ENCODE measurements around the gene PRIMA1.

PRIMA1 gene

GRCh38 chr14:93752980-93753561 is 35.2 kb downstream of the PRIMA1 start:
- no peak for DNase-seq

- no peak for DNase-seq
Observed at GRCh38 chr14:93751946-93752655, 36.2 kb downstream of the PRIMA1 start.

- DNase-seq: no peak
Observed at GRCh38 chr14:93749076-93749420, 39.2 kb downstream of the PRIMA1 start.

- DNase-seq: no peak
Observed at GRCh38 chr14:93748208-93749075, 39.8 kb downstream of the PRIMA1 start.

- no peak for DNase-seq
Observed at GRCh38 chr14:93747560-93747959, 40.7 kb downstream of the PRIMA1 start.

GRCh38 chr14:93747102-93747501 is 41.2 kb downstream of the PRIMA1 start:
- no peak for DNase-seq

- DNase-seq: no peak
Observed at GRCh38 chr14:93745603-93746273, 42.5 kb downstream of the PRIMA1 start.

- DNase-seq: no peak
Observed at GRCh38 chr14:93744876-93745275, 43.4 kb downstream of the PRIMA1 start.

GRCh38 chr14:93744176-93744575 is 44.1 kb downstream of the PRIMA1 start:
- no peak for DNase-seq

GRCh38 chr14:93743270-93744060 is 44.8 kb downstream of the PRIMA1 start:
- no peak for DNase-seq

GRCh38 chr14:93742761-93743160 is 45.5 kb downstream of the PRIMA1 start:
- DNase-seq: no peak

GRCh38 chr14:93741556-93742230 is 46.6 kb downstream of the PRIMA1 start:
- DNase-seq: no peak

- no peak for DNase-seq
Observed at GRCh38 chr14:93737634-93738033, 50.7 kb downstream of the PRIMA1 start.

GRCh38 chr14:93736378-93737014 is 51.8 kb downstream of the PRIMA1 start:
- no peak for DNase-seq

GRCh38 chr14:93735206-93735605 is 53.1 kb downstream of the PRIMA1 start:
- DNase-seq: no peak

GRCh38 chr14:93734086-93734822 is 54.0 kb downstream of the PRIMA1 start:
- no peak for DNase-seq

- DNase-seq: no peak
Observed at GRCh38 chr14:93733631-93734030, 54.7 kb downstream of the PRIMA1 start.

- DNase-seq: no peak
Observed at GRCh38 chr14:93733231-93733630, 55.1 kb downstream of the PRIMA1 start.

GRCh38 chr14:93732524-93732923 is 55.8 kb downstream of the PRIMA1 start:
- DNase-seq: no peak

- DNase-seq: no peak
Observed at GRCh38 chr14:93731753-93732152, 56.5 kb downstream of the PRIMA1 start.

- DNase-seq: no peak
Observed at GRCh38 chr14:93729993-93730392, 58.3 kb downstream of the PRIMA1 start.
